Osteocyte (in vitro differentiated cells): Measurements from ENCODE around the gene MCF2L2. TPM values are rescaled to one million over a fixed set of nuclear protein-coding genes. Genes with fewer than 3 reads are reported as not detected.

Source experiments
- DNase-seq: peaks from one replicate; pipeline ENCODE4 v3.0.0; 2021; ENCODE audit warnings: mixed read lengths; ENCODE audit not compliant: unreplicated experiment; ENCODE audit errors: extremely low spot score
- H3K27ac Mint-ChIP-seq: one replicate; pipeline ENCODE4 v1.8.0; 2021; ENCODE audit warnings: mild to moderate bottlenecking, mixed read lengths; ENCODE audit not compliant: unreplicated experiment
- H3K27me3 Mint-ChIP-seq: one replicate; pipeline ENCODE4 v1.8.0; 2021; ENCODE audit warnings: mixed read lengths; ENCODE audit not compliant: unreplicated experiment
- H3K36me3 Mint-ChIP-seq: one replicate; pipeline ENCODE4 v1.8.0; 2021; ENCODE audit warnings: mixed read lengths; ENCODE audit not compliant: unreplicated experiment
- H3K4me1 Mint-ChIP-seq: one replicate; pipeline ENCODE4 v1.8.0; 2021; ENCODE audit warnings: mixed read lengths; ENCODE audit not compliant: unreplicated experiment
- H3K4me3 Mint-ChIP-seq: one replicate; pipeline ENCODE4 v1.8.0; 2021; ENCODE audit warnings: mild to moderate bottlenecking, moderate library complexity, mixed read lengths; ENCODE audit not compliant: unreplicated experiment
- H3K9me3 Mint-ChIP-seq: one replicate; pipeline ENCODE4 v1.8.0; 2021; ENCODE audit warnings: mixed read lengths; ENCODE audit not compliant: unreplicated experiment
- CTCF ChIP-seq: fragments of 200-600 bp; sonication (generic); IDR thresholded peaks from 2 replicates; pipeline ENCODE4 v1.5.0; 2021; ENCODE audit warnings: antibody characterized with exemption, mild to moderate bottlenecking, moderate library complexity
- total RNA-seq: library from RNA; stranded (reverse); gene quantifications from 2 replicates; pipeline ENCODE4 v1.2.1, GENCODE V29; 2021

Gene MCF2L2
- total RNA-seq, 1 donor from 2014 or later, result 1.7 TPM

GRCh38 chr3:183215591-183216202 lies 212.7 kb downstream of the MCF2L2 start:
- TF ChIP-seq CTCF, result no peak
- Mint-ChIP-seq H3K27me3 (peaks cover 43% of the 10 kb centered on the region), H3K4me1 (no peaks in the 10 kb centered on the region), H3K4me3 (no peak overlapping the region), H3K36me3 (no peaks in the 10 kb centered on the region), H3K9me3 (no peaks in the 10 kb centered on the region), H3K27ac (no peak overlapping the region)
- DNase-seq, result peak; percentile 2

GRCh38 chr3:183214277-183214612 lies 214.2 kb downstream of the MCF2L2 start:
- H3K27ac Mint-ChIP-seq, result no peak overlapping the region
- no peaks in the 10 kb centered on the region for H3K4me1 Mint-ChIP-seq
- H3K4me3 Mint-ChIP-seq, result no peak overlapping the region
- TF ChIP-seq CTCF, result no peak
- peaks cover 39% of the 10 kb centered on the region for H3K27me3 Mint-ChIP-seq
- DNase-seq, result no peak
- no peaks in the 10 kb centered on the region for H3K36me3 Mint-ChIP-seq
- H3K9me3 Mint-ChIP-seq, result no peaks in the 10 kb centered on the region

GRCh38 chr3:183213415-183214276 lies 214.8 kb downstream of the MCF2L2 start:
- Mint-ChIP-seq H3K4me3 (no peak overlapping the region), H3K36me3 (no peaks in the 10 kb centered on the region), H3K9me3 (no peaks in the 10 kb centered on the region), H3K27me3 (peaks cover 34% of the 10 kb centered on the region), H3K27ac (no peak overlapping the region), H3K4me1 (no peaks in the 10 kb centered on the region)
- no peak for DNase-seq
- no peak for TF ChIP-seq CTCF

GRCh38 chr3:183212565-183212964 lies 215.9 kb downstream of the MCF2L2 start:
- no peaks in the 10 kb centered on the region for H3K4me1 Mint-ChIP-seq
- H3K27ac Mint-ChIP-seq, result no peak overlapping the region
- H3K9me3 Mint-ChIP-seq, result no peaks in the 10 kb centered on the region
- DNase-seq, result no peak
- no peak for TF ChIP-seq CTCF
- H3K4me3 Mint-ChIP-seq, result no peak overlapping the region
- no peaks in the 10 kb centered on the region for H3K36me3 Mint-ChIP-seq
- peaks cover 27% of the 10 kb centered on the region for H3K27me3 Mint-ChIP-seq

- no peak overlapping the region for H3K4me3 Mint-ChIP-seq
- H3K27me3 Mint-ChIP-seq, result peaks cover 27% of the 10 kb centered on the region
- DNase-seq, result peak; percentile 66
- no peaks in the 10 kb centered on the region for H3K4me1 Mint-ChIP-seq
- no peaks in the 10 kb centered on the region for H3K9me3 Mint-ChIP-seq
- no peaks in the 10 kb centered on the region for H3K36me3 Mint-ChIP-seq
- no peak overlapping the region for H3K27ac Mint-ChIP-seq
- TF ChIP-seq CTCF, result no peak
Measured at GRCh38 chr3:183212096-183212495, 216.3 kb downstream of the MCF2L2 start.
